Stimulated activated CD4-positive, alpha-beta T cell treated with anti-CD3 and anti-CD28 coated beads, Interleukin-12 subunit alpha, Interleukin-12 subunit beta, amount 100 ng/mL, for 4 hours (primary cell): ENCODE measurements around the gene CDH13.

ENCODE experiments used
- DNase-seq: peaks from one replicate; pipeline ENCODE4 v3.0.0-alpha.2; 2020

CDH13 gene

DNA sequence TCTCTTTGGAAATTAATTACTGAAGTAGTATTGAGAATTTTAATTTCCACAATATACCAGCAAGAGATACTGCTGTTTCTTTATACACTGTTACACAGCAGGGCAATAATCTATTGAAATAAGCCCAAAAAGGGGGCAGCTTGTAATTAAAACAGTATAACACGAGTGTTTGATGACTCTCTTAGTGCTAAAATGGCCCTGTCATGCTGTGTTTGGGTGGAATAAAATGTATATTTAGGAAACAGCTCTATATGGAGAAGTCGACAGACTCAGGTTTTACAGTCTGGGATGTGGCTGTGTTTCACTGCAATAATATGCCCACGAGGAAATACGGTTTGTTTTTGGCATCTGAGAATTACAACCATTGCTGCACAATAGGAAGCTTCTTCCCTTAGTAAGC is 643.3 kb downstream of the CDH13 start:
- DNase-seq = no peak

- no peak for DNase-seq
Observed at GRCh38 chr16:83270640-83271039, 643.9 kb downstream of the CDH13 start.

- no peak for DNase-seq
Observed at GRCh38 chr16:83271123-83271522, 644.4 kb downstream of the CDH13 start.

DNA sequence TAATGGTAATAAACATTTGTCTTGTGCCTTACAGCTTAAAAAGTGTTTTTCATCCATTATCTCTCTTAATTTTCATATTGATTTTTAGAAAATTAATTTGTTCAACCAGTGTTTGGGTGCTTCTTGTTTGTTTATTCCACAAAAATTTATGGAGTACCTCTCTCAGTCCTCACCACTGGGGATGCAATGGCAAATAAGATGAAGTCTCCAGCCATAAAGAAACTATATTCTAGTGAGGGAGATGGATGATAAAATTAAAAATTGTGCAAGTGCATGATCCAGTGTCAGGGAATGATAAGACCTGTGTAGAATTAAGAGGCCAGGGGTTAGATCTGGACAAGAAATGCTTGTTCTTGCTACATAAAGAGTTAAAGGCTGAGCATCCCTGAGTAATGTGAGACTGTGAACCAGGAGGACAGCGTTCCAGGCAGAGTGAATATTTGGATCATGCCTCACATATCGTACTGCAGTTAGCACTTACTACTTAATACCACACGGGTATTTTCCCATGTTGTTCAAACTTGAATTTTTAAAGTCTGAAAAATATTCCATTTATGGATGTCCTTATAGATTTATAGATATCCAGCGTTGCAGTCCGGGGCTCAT is 645.3 kb downstream of the CDH13 start:
- no peak for DNase-seq

DNA sequence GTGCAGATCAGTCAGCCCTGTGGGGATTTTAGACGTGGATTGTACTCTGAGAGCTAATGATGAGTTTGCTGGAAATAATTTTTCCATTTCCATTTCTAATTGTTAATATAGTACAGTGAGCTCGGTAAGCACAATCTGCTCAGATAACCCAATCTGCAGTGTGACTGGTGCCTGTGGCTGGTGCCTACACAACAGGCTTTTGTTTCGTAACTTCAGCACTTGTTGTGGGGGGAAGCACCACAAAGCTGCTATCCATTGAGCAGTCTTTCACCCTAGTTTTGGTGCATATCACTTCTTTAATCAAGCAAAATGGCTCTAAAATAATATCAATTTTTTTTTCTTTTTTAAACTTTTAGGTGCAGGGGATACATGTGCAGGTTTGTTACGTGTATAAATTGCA is 646.1 kb downstream of the CDH13 start:
- no peak for DNase-seq

DNA sequence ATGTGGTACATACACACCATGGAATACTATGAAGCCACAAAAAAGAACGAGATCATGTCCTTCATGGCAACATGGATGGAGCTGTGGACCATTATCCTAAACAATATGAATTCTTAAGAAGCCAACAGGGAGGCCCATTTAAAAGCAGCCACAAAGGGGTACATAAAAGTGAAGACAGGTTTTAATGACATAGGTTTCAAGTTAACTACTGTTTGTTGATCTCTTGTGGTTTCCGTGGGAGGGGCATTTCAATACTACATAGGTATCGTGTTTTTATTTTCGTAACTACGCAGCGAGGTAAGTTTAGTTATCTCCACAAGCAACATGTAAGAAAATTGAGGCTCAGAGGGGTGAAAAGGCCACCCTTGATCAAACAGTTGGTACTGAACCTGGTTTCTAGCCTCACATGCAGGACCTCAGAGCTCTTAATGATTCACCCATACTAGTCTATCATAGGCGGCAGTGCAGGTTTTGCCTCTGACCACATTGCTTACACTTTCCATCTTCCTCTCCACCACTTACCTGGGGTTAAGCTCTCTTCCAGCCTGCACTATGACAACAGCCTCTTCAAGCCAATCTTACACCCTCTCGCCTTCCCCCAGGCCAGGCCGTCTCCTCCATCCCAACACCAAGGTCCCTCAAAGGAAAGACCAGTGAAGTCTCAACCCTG is 646.9 kb downstream of the CDH13 start:
- no peak for DNase-seq

DNA sequence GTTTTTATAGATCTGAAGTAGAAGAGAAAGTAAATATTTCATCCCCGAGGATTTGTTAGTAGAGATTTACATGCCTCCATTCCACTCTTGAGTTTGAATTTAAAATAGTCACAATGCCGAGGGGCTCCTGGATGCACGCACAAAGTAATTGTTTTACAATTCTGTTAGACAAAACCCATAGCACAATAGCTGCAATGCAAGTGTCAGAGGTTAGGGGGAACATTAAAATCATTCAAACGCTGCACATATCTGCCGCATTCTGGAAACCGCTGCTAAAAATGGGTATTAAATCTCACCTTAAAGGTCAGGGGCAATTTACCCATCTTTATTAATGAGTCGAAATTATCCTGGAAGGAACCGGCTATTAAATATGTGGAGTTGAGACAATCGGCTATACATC is 652.5 kb downstream of the CDH13 start:
- DNase-seq = no peak

DNA sequence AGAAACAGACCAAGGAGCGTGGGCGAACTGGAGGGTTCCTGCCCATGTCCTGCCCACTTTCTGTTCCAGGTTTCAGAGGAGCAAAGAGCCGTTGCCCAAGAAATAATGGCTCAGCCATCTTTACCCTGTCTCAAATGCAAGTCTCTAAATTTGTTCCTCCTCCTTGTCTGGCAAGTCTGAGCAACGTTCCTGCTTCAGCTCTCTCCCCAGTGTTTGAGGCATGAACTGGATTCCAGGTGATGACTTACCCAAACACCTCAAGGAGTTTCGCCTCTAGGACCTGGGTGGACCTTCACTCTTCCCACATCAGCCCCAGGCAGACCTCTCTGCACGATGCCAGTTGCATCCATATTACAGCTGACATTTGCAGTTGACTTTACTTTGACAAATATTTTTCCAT is 659.2 kb downstream of the CDH13 start:
- no peak for DNase-seq

- no peak for DNase-seq
Observed at GRCh38 chr16:83296505-83296904, 669.7 kb downstream of the CDH13 start.

GRCh38 chr16:83298541-83298940 is 671.8 kb downstream of the CDH13 start:
- DNase-seq = no peak

DNA sequence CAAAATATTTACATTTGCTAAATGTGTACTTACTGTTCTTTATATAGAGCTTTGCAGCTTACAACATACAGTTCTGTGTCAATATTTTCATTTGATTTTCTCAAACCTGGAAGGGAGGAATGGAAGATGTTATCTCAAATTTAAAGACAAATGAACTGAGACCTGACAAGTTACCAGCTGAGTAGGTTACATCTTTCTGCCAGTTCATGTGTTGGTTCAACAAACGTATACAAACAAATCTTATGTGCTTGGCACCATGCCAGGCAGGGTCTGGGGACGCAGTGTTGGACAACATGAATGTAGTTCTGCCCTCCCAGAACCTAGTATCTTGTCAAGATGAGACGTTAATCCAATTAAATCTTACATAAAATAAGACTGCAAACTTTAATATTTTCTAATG is 673.6 kb downstream of the CDH13 start:
- no peak for DNase-seq

- DNase-seq = no peak
Observed at GRCh38 chr16:83301971-83302370, 675.2 kb downstream of the CDH13 start.

DNA sequence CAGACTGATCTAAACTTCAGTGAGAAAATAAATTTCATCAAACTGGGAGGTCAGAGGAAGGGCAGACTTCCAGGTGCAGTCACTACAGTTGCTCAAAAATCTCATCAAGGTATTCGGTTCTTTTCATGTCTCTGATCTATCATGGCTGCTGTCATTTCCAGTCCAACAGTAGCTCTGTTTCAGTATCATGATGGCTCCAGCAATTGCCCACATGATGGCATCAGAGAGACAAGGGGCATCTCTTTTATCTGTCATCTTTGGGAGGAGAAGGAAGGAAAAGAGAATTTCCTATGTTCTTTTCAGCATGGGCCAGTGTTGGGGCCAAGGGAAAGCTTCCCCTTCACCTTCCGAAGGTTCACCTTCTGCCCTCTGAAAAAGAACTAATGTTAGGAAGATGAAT is 676.1 kb downstream of the CDH13 start:
- DNase-seq = no peak

DNA sequence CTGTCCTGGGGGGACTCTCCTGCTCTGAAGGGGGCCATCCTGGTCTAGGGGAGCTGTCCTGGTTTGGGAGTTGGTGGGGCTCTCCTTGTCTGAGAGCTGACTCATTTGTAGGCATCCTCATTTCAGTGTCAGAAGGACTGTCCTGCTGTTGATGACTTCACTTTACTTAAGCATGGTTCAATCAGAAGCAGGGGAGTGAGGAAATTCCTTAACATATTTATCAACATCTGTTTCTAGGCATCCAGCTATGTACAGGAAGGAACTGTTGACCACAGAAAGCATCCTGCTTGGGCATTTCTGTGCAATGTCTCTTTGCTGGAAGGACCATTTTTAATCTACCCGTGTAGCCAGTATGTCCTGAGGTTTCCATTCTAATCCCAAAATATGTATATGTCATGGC is 678.3 kb downstream of the CDH13 start:
- no peak for DNase-seq

DNA sequence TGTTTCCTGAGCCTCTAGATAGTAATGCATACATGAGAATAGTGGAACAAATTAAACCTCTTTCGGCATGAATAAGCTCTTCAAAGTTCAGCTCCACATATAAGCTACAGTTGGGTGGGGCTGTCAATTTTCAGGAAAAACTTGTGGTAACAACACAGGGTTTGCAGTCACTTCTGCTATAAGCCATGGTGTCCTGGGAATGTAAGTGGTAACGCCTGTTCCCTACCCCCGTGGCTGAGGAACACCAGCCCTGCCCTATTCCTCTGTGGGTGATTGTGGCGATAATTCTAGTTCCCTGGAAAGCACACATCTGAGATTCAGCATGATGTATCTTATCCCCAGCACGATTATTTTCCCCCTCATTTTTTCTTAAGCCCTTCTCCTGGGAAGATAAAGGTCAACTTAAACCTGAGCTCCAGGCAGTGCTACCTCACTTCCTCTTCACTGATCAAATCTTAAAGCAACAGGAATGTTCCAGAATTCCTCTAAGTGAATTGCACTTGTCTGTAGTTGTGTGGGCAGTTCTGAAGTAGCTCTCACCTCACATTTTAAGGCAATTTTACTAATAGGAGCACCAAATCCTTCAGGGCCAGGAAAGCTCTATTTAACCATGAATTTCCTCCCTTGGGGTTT is 680.3 kb downstream of the CDH13 start:
- DNase-seq = no peak

GRCh38 chr16:83307594-83307992 is 680.8 kb downstream of the CDH13 start:
- no peak for DNase-seq

GRCh38 chr16:83308414-83308813 is 681.6 kb downstream of the CDH13 start:
- no peak for DNase-seq

- DNase-seq = no peak
Observed at GRCh38 chr16:83310816-83311215, 684.0 kb downstream of the CDH13 start.

DNA sequence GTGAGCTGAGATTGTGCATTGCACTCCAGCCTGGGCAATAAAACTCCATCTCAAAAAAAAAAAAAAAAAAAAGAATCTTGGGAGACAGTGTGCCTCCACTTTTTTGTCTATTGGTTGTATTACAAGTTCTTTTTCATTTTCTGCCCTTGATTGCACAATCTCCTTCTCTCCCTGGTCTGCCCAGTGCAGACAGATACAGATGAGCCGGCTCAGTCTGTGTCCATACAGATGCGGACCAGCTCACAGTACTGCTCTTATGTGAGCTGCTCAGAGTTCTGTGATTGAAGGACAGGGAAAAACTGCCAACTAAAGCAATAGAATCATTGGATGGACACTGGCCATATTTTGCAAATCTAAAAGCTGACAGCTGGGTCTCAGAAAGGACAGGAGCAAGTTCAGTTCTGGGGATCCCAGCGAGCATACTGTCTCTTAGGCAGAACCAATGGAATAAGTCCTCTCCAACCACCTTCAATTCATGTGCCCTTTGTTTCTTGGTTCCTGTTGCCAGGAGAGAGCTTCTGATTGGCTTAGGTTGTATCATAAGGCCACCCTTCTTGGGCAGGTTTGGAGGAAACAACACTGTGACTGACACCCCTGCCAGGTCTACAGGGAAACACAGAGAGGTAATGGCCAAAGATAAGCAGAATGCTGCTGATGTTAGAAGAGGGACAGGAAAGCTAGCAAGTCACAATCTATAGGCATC is 685.4 kb downstream of the CDH13 start:
- no peak for DNase-seq

DNA sequence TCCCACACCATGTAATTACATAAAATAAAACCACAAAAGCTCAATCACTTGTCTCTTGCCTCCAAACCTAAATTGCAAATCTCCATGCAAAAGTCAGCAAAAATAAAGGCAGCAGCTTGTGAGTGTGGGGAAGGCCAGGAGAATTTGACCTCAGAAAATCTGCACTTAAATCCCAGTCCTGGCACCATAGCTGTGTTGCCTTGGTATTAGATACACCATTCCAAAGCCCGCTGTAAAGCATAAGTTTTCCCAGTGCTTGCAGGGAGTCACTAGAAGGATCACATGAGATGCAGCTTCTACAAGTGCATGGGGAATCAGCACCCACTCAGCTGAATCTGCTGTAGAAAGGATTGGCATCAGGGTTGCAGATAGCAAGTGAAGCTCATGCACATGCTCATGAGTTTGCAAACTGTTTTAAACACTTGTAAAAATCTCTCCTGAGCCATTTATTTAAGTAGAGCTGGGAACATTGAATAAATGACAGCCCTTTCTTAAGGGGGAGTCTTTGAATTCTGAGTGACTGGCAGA is 686.0 kb downstream of the CDH13 start:
- DNase-seq = no peak

GRCh38 chr16:83315271-83315670 is 688.5 kb downstream of the CDH13 start:
- no peak for DNase-seq

DNA sequence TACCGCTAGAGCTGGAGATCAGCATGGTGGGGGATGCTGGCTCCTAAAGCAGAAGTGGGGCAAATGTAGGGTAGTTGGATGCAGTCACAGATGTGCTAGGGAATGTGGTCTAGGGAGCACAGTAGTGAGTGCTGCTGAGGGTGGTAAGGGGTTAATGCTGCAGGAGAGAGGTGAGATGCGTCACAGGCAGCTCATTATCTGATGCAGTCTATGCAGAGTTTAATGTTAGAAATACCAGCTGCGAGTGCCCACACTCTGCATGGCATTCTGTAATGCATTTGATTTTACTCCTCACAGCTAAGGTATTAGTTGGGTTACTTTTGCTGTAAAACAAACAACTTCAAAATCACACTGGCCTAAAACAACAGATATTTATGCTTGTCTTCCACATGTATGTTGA is 689.7 kb downstream of the CDH13 start:
- no peak for DNase-seq

DNA sequence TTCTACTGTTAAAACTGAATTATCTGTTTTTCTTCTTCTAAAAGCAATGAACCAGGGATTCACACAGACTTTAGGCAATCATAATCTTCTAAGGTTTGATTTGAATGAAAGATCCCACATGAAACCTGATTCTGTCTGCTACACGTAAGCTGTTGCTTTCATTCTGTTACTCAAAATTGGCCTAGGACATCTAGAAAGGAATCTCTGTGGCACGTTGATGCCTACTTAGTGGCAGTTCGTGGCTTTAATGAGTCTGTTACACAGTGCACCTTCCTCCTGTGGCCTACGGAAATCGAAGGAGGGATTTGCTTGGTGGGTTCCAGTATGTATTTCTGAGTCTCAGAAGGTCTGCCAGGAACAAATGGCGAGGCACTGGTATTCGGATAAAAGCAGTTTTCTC is 691.6 kb downstream of the CDH13 start:
- no peak for DNase-seq

DNA sequence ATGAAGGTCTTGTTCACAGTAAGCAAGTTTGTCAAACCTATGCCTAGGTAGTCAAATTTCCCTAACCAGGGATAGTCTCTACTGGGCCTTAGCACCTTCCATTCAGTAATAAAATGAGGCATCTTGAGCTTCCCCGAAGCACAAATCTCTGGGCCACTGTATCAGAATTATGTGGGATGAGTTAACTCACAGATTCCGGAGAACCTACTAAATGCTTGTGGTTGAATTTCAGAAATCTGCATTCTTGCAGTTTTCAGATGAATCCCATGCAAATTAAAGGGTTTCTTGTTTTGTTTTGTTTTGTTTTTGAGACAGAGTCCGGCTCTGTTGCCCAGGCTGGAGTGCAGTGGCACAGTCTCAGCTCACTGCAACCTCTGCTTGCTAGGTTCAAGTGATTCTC is 702.2 kb downstream of the CDH13 start:
- DNase-seq = no peak
